H9 (cell line): Measurements from ENCODE around the gene TIAM1. TPM values are rescaled to one million over a fixed set of nuclear protein-coding genes. Genes with fewer than 3 reads are reported as not detected.
A peak's percentile ranks its signal among the peaks of the same experiment; 100 is the strongest.

ENCODE experiments used
- DNase-seq: peaks from one replicate; pipeline ENCODE4 v3.0.0-alpha.2; 2017
- H2AFZ ChIP-seq: one replicate; pipeline ENCODE4 v1.6.1; 2013; ENCODE audit warnings: mild to moderate bottlenecking, low read length, control low read depth, moderate library complexity
- H2AK5ac ChIP-seq: 2 replicates; pipeline ENCODE4 v1.6.1; 2013; ENCODE audit warnings: low read length, control low read depth, mixed read lengths; ENCODE audit not compliant: insufficient read length
- H2BK120ac ChIP-seq: one replicate; pipeline ENCODE4 v1.6.1; 2013; ENCODE audit warnings: low read depth, mild to moderate bottlenecking, low read length, control low read depth, inconsistent platforms; ENCODE audit not compliant: poor library complexity, severe bottlenecking
- H2BK12ac ChIP-seq: 2 replicates; pipeline ENCODE4 v1.6.1; 2013; ENCODE audit warnings: low read length, control low read depth, mixed read lengths, low read depth; ENCODE audit not compliant: insufficient read length
- H2BK15ac ChIP-seq: 2 replicates; pipeline ENCODE4 v1.6.1; 2013; ENCODE audit warnings: low read depth, low read length, control low read depth
- H2BK20ac ChIP-seq: one replicate; pipeline ENCODE4 v1.6.1; 2013; ENCODE audit warnings: low read depth, mild to moderate bottlenecking, low read length, control low read depth, inconsistent platforms; ENCODE audit not compliant: poor library complexity, severe bottlenecking
- H2BK5ac ChIP-seq: 2 replicates; pipeline ENCODE4 v1.6.1; 2013; ENCODE audit warnings: low read length, control low read depth, mixed read lengths; ENCODE audit not compliant: insufficient read length
- H3K14ac ChIP-seq: 2 replicates; pipeline ENCODE4 v1.6.1; 2013; ENCODE audit warnings: low read length, control low read depth; ENCODE audit not compliant: insufficient read depth
- H3K18ac ChIP-seq: 2 replicates; pipeline ENCODE4 v1.6.1; 2013; ENCODE audit warnings: low read depth, mild to moderate bottlenecking, mixed read lengths, low read length, control low read depth; ENCODE audit not compliant: insufficient read length
- H3K23ac ChIP-seq: 2 replicates; pipeline ENCODE4 v1.6.1; 2013; ENCODE audit warnings: low read length, control low read depth, mixed read lengths, low read depth; ENCODE audit not compliant: insufficient read length
- H3K23me2 ChIP-seq: 2 replicates; pipeline ENCODE4 v1.6.1; 2013; ENCODE audit warnings: low read depth, mild to moderate bottlenecking, mixed read lengths, low read length, control low read depth; ENCODE audit not compliant: insufficient read length, poor library complexity, severe bottlenecking
- H3K27ac ChIP-seq: 2 replicates; pipeline ENCODE4 v1.5.1; 2013; ENCODE audit warnings: low read length, control low read depth, mixed read lengths, low read depth; ENCODE audit not compliant: insufficient read length
- H3K27me3 ChIP-seq: 2 replicates; pipeline ENCODE4 v1.6.1; 2013; ENCODE audit warnings: low read length, control low read depth, inconsistent platforms; ENCODE audit not compliant: insufficient read depth
- H3K4ac ChIP-seq: 2 replicates; pipeline ENCODE4 v1.6.1; 2013; ENCODE audit warnings: low read depth, mild to moderate bottlenecking, control low read depth, inconsistent platforms, low read length, moderate library complexity
- H3K4me1 ChIP-seq: 2 replicates; pipeline ENCODE4 v1.6.1; 2013; ENCODE audit warnings: low read length, control low read depth, inconsistent platforms; ENCODE audit not compliant: insufficient read depth
- H3K4me2 ChIP-seq: 2 replicates; pipeline ENCODE4 v1.6.1; 2013; ENCODE audit warnings: low read length, control low read depth, mixed read lengths; ENCODE audit not compliant: insufficient read length, insufficient read depth
- H3K56ac ChIP-seq: 2 replicates; pipeline ENCODE4 v1.6.1; 2013; ENCODE audit warnings: low read depth, mild to moderate bottlenecking, mixed read lengths, low read length, control low read depth; ENCODE audit not compliant: insufficient read length
- H3K79me1 ChIP-seq: 2 replicates; pipeline ENCODE4 v1.6.1; 2013; ENCODE audit warnings: low read depth, mild to moderate bottlenecking, moderate library complexity, low read length, control low read depth, inconsistent platforms; ENCODE audit not compliant: insufficient read depth, poor library complexity, severe bottlenecking
- H3K79me2 ChIP-seq: 2 replicates; pipeline ENCODE4 v1.6.1; 2013; ENCODE audit warnings: low read length, control low read depth, inconsistent platforms; ENCODE audit not compliant: insufficient read depth
- H3K9ac ChIP-seq: 2 replicates; pipeline ENCODE4 v1.6.1; 2013; ENCODE audit warnings: low read length, control low read depth, mixed read lengths; ENCODE audit not compliant: insufficient read length; ENCODE audit errors: extremely low read depth
- H3K9me3 ChIP-seq: one replicate; pipeline ENCODE4 v1.6.1; 2013; ENCODE audit warnings: low read depth, low read length, inconsistent platforms; ENCODE audit not compliant: control insufficient read depth
- H3T11ph ChIP-seq: one replicate; pipeline ENCODE4 v1.6.1; 2013; ENCODE audit warnings: mild to moderate bottlenecking, low read length, control low read depth, inconsistent platforms
- H4K20me1 ChIP-seq: one replicate; pipeline ENCODE4 v1.6.1; 2013; ENCODE audit not compliant: control insufficient read depth, insufficient read length, insufficient read depth
- H4K5ac ChIP-seq: 2 replicates; pipeline ENCODE4 v1.6.1; 2013; ENCODE audit warnings: low read depth, mild to moderate bottlenecking, mixed read lengths, low read length, control low read depth; ENCODE audit not compliant: insufficient read length
- H4K8ac ChIP-seq: replicated peaks from 2 replicates; pipeline ENCODE4 v1.6.1; 2013; ENCODE audit warnings: low read length, control low read depth, mixed read lengths, low read depth; ENCODE audit not compliant: insufficient read length
- H4K91ac ChIP-seq: 2 replicates; pipeline ENCODE4 v1.6.1; 2013; ENCODE audit warnings: low read depth, mild to moderate bottlenecking, moderate library complexity, mixed read lengths, low read length, control low read depth; ENCODE audit not compliant: insufficient read length
- H3K27ac Mint-ChIP-seq, 3 experiments: 2 replicates in 2 of 3; 3 replicates in 1 of 3; pipeline ENCODE4 v1.8.0; 2020 to 2021; ENCODE audit warnings: mixed read lengths in 3 of 3, mild to moderate bottlenecking in 1 of 3, moderate library complexity in 1 of 3
- H3K27me3 Mint-ChIP-seq: 2 replicates; pipeline ENCODE4 v1.8.0; 2021; ENCODE audit warnings: low read depth, mild to moderate bottlenecking, moderate library complexity, mixed read lengths
- H3K36me3 Mint-ChIP-seq, 3 experiments: 2 replicates in 2 of 3; 3 replicates in 1 of 3; pipeline ENCODE4 v1.8.0; 2020 to 2021; ENCODE audit warnings: low read depth in 3 of 3, mixed read lengths in 3 of 3; ENCODE audit not compliant: insufficient read depth in 1 of 3
- H3K4me1 Mint-ChIP-seq, 2 experiments: 2 replicates each; pipeline ENCODE4 v1.8.0; 2020; ENCODE audit warnings: mixed read lengths in 2 of 2
- H3K4me3 Mint-ChIP-seq, 2 experiments: 2 replicates in 1 of 2; 3 replicates in 1 of 2; pipeline ENCODE4 v1.8.0; 2020 to 2021; ENCODE audit warnings: mild to moderate bottlenecking in 2 of 2, mixed read lengths in 2 of 2, moderate library complexity in 1 of 2
- H3K9me3 Mint-ChIP-seq, 2 experiments: 2 replicates in 1 of 2; 3 replicates in 1 of 2; pipeline ENCODE4 v1.8.0; 2020; ENCODE audit warnings: mild to moderate bottlenecking in 2 of 2, mixed read lengths in 2 of 2, moderate library complexity in 1 of 2
- CTCF ChIP-seq: fragments of 200-600 bp; sonication (generic); conservative IDR thresholded peaks from 3 replicates; pipeline ENCODE4 v1.8.0; 2021; ENCODE audit warnings: antibody characterized with exemption, mild to moderate bottlenecking
- WGBS: extraction: QIAGEN DNeasy Blood & Tissue Kit; methylation state at CpG from one replicate; pipeline ENCODE4 v1.1.7; 2013; ENCODE audit warnings: missing lambda C conversion rate, low lambda C conversion rate, mixed read lengths; ENCODE audit not compliant: insufficient read length; ENCODE audit errors: extremely low coverage; 5-methylcytosine and 5-hydroxymethylcytosine counted together
- total RNA-seq: library from RNA; stranded (reverse); gene quantifications from 2 replicates; pipeline ENCODE4 v1.2.1, GENCODE V29; 2021

The TIAM1 gene
- total RNA-seq, 1 experiment from 2014 or later, result 23.1 TPM

GRCh38 chr21:31363720-31364119 lies 19.7 kb upstream of the TIAM1 start:
- WGBS, result no CpG with 5 or more reads among the region's 1 CpG
- Histone ChIP-seq H3K9ac (no peak overlapping the region), H3K23me2 (no peaks in the 10 kb centered on the region), H4K91ac (no peak overlapping the region), H3K56ac (no peak overlapping the region), H3K23ac (no peak overlapping the region), H2AK5ac (no peak overlapping the region), H2BK120ac (no peak overlapping the region), H2BK12ac (no peak overlapping the region), H3T11ph (no peak overlapping the region), H3K4ac (no peak overlapping the region), H3K14ac (no peak overlapping the region), H3K27me3 (no peaks in the 10 kb centered on the region), H4K8ac (no peak overlapping the region), H3K79me1 (no peaks in the 10 kb centered on the region), H3K9me3 (no peaks in the 10 kb centered on the region), H3K4me2 (no peak overlapping the region), H3K79me2 (no peaks in the 10 kb centered on the region), H2BK20ac (no peak overlapping the region), H3K27ac (no peak overlapping the region), H4K5ac (no peak overlapping the region), H2AFZ (no peak overlapping the region), H2BK5ac (no peak overlapping the region), H3K18ac (no peak overlapping the region), H4K20me1 (no peaks in the 10 kb centered on the region), H2BK15ac (no peak overlapping the region), H3K4me1 (no peaks in the 10 kb centered on the region; the same call in 1 of the 2 replicates)
- Mint-ChIP-seq H3K4me3 (no peak overlapping the region), H3K9me3 (no peaks in the 10 kb centered on the region; a peak in 1 of 5 replicates), H3K27ac (peak overlapping the region in 2 of 3 experiments; percentile 24 to 31; a peak in 3 of 7 replicates), H3K36me3 (no peaks in the 10 kb centered on the region), H3K27me3 (no peaks in the 10 kb centered on the region; the same call in 1 of the 2 replicates), H3K4me1 (peaks cover 9 to 16% of the 10 kb centered on the region in 2 experiments)
- DNase-seq, result no peak
- no peak for TF ChIP-seq CTCF
